T-helper 2 cell treated with Interferon-gamma antibody and Interleukin-4, amounts not matched to agents 100 ng/mL and 5 ng/mL, for 36 hours (primary cell): ENCODE data around the gene RPL31. TPM values are rescaled to one million over a fixed set of nuclear protein-coding genes. Genes with fewer than 3 reads are reported as not detected.
"Not testable (repeated sequence)": the region's sequence is repeated elsewhere in the genome, so short reads cannot be mapped to it uniquely, and the experiment has no call there.

Experiments
- intact Hi-C: fragments of 100-400 bp; cut with micrococcal nuclease; formaldehyde crosslinking; loops from one replicate; pipeline ENCODE4 v1.15.1; 2023
- total RNA-seq: library from RNA; stranded (reverse); gene quantifications from 2 replicates; pipeline ENCODE4 v1.2.3, GENCODE V29; 2022

RPL31 gene
- total RNA-seq, 1 donor from 2014 or later, result 1,169 TPM

DNA sequence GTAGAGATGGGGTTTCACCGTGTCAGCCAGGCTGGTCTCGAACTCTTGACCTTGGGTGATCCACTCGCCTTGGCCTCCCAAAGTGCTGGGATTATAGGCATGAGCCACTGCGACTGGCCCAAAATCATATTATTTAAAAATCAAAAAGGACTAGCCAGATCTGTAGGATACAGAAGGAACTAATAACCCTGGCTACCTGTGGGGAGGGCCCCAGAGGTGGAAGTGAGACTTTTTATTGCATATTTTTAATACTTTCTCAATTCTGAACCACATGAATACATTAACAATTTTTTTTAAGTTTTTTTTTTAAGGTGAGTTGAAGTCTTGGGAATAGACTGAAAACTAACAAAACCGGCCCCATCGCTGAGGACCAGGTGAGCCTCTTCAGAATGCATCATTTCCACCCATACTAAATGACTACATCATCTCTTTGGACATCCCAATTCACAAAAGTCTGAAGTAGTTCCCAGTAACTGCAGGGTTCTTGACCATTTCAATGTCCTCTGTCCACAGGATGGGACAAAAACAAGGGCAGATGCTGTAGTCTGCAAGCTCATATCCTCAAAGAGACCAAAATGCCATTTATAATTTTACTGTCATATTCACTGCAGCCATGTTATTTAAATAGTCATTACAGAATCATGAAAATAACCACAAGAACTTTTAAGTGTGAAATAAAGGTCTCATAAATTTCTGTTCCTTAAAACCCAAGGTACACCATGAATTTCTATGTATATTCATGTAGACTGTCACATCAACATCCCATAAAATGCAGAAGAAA, 21.4 kb downstream of the RPL31 start:
- intact Hi-C loops, result no loop called here

GRCh38 chr2:101025561-101025960, 23.5 kb downstream of the RPL31 start:
- intact Hi-C loops, result no loop called here

GRCh38 chr2:101026253-101026701, 24.2 kb downstream of the RPL31 start:
- intact Hi-C loops, result no loop called here

GRCh38 chr2:101026923-101027469, 24.9 kb downstream of the RPL31 start:
- intact Hi-C loops, result no loop called here

DNA sequence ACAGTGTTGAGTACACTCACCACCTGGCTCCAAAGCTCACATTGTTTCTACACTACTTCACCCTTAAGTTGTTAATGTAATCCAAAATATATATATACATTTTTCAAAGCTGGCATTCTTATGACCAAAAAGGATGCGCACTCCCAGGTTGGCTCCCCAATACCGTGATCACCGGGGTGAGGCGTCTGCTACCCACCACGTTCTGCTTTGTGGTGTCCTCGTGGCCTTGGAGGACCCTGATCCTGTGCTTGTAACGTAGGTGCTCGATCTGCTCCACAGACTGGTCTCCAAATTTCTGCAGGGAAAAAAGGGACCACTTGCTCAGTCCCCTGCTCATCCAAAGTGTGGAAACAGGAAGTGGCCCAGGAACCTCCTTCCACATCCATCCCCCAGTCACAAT, 25.8 kb downstream of the RPL31 start:
- intact Hi-C loops, result no loop called here

DNA sequence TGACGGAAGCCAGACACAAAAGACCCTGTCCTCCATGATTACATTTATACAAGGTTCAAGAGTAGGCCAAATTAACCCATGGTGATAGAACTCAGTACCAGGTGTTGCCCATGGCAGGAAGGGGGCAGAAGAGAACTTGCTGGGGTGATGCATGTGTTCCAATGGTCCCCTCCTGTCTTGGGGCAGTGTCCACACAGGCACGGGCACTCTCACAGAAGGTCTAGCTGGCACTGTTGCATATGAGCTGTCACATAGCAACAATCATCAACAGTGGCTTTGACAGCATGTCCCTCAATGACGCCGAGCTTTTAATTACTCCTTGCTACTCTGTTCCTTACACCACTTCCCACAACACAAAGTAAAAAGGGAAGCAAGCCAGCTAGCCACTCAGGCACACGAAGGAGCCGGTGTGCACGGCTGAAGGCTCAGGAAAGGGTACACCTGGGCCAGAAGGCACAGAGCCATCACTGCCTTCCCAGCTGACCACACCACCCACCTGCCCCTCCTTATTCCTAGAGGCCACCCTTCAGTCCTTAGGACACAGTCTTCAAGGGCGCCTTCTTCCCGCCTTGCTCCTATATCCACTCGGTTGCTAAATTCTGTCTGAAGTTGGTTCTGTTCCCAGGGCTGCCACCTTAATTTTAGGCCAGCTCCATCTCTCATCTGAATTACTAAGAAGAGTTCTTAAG, 28.9 kb downstream of the RPL31 start:
- intact Hi-C loops, result no loop called here

DNA sequence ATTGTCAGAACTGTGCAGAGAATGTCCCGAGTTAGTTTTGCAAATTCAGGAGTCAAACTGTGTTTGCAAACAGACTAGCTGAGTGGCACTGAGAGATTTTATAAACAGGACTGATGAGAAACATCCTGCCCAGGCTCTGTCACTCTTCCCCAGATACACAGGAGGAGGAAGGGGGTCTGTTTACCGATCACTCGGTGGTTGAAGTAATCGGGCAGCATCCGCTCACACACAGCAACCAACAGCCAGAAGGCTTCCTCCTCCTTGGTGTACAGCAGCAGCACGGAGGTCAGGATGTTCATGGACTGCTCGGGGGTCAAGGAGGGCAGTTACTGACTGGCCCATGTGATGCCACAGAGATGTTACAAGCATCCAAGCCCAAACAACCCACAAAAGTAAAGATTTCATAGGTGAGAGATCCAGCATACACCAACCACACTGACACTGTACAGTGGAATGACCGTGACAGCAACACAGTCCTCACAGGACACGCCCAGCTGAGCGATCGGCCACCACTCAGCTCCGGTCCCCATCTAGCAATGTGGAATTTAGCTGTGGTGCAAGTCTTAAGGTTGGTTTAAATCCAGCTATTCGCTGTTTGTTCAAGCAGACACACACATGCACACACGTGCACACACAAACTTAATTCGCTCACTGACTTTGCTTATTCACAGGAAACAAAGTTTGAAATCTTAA, 30.1 kb downstream of the RPL31 start:
- intact Hi-C loops, result no loop called here

- intact Hi-C loops, result no loop called here
Measured at GRCh38 chr2:101036562-101036961, 34.5 kb downstream of the RPL31 start.

- intact Hi-C loops, result no loop called here
Measured at GRCh38 chr2:101037161-101037755, 35.2 kb downstream of the RPL31 start.

GRCh38 chr2:101038455-101039255, 36.6 kb downstream of the RPL31 start:
- intact Hi-C loops, result loop anchor here (1.0 kb wide), 1 partner anchor 167 kb away; no protein-coding TSS in a partner anchor

GRCh38 chr2:101040072-101040471, 38.0 kb downstream of the RPL31 start:
- intact Hi-C loops, result no loop called here

GRCh38 chr2:101040761-101041160, 38.7 kb downstream of the RPL31 start:
- intact Hi-C loops, result no loop called here

GRCh38 chr2:101041413-101041812, 39.3 kb downstream of the RPL31 start:
- intact Hi-C loops, result no loop called here

GRCh38 chr2:101045330-101045729, 43.2 kb downstream of the RPL31 start:
- intact Hi-C loops, result no loop called here

DNA sequence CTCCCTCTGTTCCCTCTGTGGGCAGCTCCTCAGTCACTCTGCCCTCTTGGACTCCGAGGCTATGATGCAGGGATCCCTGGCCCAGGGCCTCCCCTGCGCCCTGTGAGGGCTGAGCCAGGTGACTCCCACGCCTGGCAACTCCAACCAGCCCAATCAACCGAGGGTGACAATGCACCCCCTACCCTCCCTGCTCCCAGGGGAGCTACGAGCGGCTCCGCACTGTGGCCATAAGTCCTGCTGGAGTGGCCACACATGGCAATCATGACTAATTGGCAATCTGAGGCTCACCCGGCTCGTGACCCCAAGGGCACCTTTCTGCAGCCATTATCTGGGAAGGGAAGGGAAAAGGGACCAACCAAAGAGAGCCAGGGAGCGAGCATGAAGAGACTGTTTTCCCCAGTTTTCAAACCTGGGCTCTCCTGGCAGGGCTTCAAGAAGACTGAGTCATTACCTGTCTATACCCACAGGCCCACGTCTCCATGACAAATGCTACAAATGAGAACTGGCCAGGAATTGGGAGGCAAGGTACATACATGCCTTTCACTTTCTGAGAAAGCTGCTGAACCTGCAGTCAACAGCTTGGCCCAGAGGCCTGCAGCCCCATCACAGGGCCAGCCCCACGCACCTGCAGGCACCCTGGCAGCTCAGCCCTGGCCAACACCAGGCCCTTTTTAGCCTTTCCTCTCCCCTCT, 45.1 kb downstream of the RPL31 start:
- intact Hi-C loops, result no loop called here

DNA sequence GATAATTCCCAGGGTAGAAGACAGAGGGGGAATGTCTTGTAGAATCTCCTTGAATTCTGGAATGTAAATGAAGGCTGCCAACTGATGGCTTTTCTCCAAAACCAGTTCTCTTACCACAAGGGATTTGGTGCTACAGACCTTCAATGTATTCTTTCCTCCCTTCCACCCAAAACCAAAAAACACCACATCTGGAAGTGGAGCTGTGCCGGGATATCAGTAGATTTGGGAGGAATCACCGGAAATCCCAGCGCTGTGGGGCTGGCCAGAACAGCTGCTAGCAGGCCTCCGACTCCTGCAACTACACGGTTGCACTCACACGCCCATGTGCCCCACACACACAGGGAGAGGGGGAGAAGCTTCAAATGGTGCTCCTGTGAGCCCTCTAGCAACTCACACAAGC, 45.7 kb downstream of the RPL31 start:
- intact Hi-C loops, result no loop called here

GRCh38 chr2:101048756-101049155, 46.7 kb downstream of the RPL31 start:
- intact Hi-C loops, result no loop called here

GRCh38 chr2:101050886-101051285, 48.8 kb downstream of the RPL31 start:
- intact Hi-C loops, result not testable (repeated sequence)

- intact Hi-C loops, result no loop called here
Measured at GRCh38 chr2:101052147-101052546, 50.1 kb downstream of the RPL31 start.

DNA sequence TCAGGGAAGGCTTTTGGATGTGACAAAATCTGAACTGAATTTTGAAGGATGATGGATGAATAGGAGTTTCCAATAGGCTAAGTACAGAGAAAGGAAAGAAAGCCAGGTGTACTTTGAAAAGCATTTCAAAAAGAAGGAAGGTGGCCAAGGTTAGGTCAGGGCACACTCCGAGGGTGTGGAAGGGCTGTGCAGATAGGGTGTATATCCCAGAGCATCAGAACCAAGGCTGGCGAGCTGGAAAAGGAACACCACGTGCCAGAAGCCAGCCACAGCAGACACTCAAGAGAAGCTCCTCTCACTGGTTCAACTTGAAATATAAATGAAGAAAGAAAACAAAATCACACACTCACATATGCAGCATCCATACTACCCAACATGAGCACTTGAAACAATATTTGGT, 51.0 kb downstream of the RPL31 start:
- intact Hi-C loops, result no loop called here
